GM19438 (cell line): ENCODE data around the gene RAB7A.

Experiments used
- ATAC-seq: cut with Tn5 transposase; IDR thresholded peaks from one replicate; pipeline ENCODE4 v1.9.1; 2021; ENCODE audit warnings: low read depth; ENCODE audit not compliant: unreplicated experiment

The RAB7A gene

GRCh38 chr3:128786434-128787020 lies 60.5 kb downstream of the RAB7A start:
- no peak for ATAC-seq

GRCh38 chr3:128787256-128788253 lies 61.6 kb downstream of the RAB7A start:
- no peak for ATAC-seq

GRCh38 chr3:128788268-128788869 lies 62.4 kb downstream of the RAB7A start:
- ATAC-seq: no peak

GRCh38 chr3:128794067-128794768 lies 68.2 kb downstream of the RAB7A start:
- no peak for ATAC-seq

- ATAC-seq: no peak
Measured at GRCh38 chr3:128794770-128795649, 69.0 kb downstream of the RAB7A start.

GRCh38 chr3:128799653-128800052 lies 73.7 kb downstream of the RAB7A start:
- no peak for ATAC-seq

GRCh38 chr3:128800241-128801187 lies 74.5 kb downstream of the RAB7A start:
- no peak for ATAC-seq

GRCh38 chr3:128801779-128802380 lies 75.9 kb downstream of the RAB7A start:
- no peak for ATAC-seq

- ATAC-seq: no peak
Measured at GRCh38 chr3:128803307-128803706, 77.3 kb downstream of the RAB7A start.

GRCh38 chr3:128804017-128804810 lies 78.2 kb downstream of the RAB7A start:
- peak; percentile 83 for ATAC-seq

GRCh38 chr3:128804811-128805155 lies 78.8 kb downstream of the RAB7A start:
- no peak for ATAC-seq

GRCh38 chr3:128805772-128806171 lies 79.8 kb downstream of the RAB7A start:
- no peak for ATAC-seq

GRCh38 chr3:128806588-128806987 lies 80.6 kb downstream of the RAB7A start:
- ATAC-seq: no peak

- no peak for ATAC-seq
Measured at GRCh38 chr3:128807186-128807830, 81.3 kb downstream of the RAB7A start.

- ATAC-seq: no peak
Measured at GRCh38 chr3:128808672-128809071, 82.7 kb downstream of the RAB7A start.

- no peak for ATAC-seq
Measured at GRCh38 chr3:128813097-128813496, 87.1 kb downstream of the RAB7A start.

GRCh38 chr3:128814060-128814459 lies 88.1 kb downstream of the RAB7A start:
- ATAC-seq: no peak
